ENCODE data around the gene SLC35B2.

- no peak for TF ChIP-seq POLR2A (IDR thresholded peaks at IDR 0.05)
- TF ChIP-seq, protein P1, sequence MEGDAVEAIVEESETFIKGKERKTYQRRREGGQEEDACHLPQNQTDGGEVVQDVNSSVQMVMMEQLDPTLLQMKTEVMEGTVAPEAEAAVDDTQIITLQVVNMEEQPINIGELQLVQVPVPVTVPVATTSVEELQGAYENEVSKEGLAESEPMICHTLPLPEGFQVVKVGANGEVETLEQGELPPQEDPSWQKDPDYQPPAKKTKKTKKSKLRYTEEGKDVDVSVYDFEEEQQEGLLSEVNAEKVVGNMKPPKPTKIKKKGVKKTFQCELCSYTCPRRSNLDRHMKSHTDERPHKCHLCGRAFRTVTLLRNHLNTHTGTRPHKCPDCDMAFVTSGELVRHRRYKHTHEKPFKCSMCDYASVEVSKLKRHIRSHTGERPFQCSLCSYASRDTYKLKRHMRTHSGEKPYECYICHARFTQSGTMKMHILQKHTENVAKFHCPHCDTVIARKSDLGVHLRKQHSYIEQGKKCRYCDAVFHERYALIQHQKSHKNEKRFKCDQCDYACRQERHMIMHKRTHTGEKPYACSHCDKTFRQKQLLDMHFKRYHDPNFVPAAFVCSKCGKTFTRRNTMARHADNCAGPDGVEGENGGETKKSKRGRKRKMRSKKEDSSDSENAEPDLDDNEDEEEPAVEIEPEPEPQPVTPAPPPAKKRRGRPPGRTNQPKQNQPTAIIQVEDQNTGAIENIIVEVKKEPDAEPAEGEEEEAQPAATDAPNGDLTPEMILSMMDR (IDR thresholded peaks at IDR 0.05): no peak
Observed at GRCh38 chr6:44269921-44270525, 12.7 kb upstream of the SLC35B2 start, which contains the start of gene TMEM151B.

All from esophagus squamous epithelium (tissue), 4 donors.